ENCODE results near the gene ASXL2. TPM values are rescaled to one million over a fixed set of nuclear protein-coding genes. Genes with fewer than 3 reads are reported as not detected.

Gene ASXL2
- total and polyA plus RNA-seq, 2 of the 13 experiments (the other 11 are each of a cell fraction or from before 2014, with no cell fraction given): 12.1 to 19.2 TPM

DNA sequence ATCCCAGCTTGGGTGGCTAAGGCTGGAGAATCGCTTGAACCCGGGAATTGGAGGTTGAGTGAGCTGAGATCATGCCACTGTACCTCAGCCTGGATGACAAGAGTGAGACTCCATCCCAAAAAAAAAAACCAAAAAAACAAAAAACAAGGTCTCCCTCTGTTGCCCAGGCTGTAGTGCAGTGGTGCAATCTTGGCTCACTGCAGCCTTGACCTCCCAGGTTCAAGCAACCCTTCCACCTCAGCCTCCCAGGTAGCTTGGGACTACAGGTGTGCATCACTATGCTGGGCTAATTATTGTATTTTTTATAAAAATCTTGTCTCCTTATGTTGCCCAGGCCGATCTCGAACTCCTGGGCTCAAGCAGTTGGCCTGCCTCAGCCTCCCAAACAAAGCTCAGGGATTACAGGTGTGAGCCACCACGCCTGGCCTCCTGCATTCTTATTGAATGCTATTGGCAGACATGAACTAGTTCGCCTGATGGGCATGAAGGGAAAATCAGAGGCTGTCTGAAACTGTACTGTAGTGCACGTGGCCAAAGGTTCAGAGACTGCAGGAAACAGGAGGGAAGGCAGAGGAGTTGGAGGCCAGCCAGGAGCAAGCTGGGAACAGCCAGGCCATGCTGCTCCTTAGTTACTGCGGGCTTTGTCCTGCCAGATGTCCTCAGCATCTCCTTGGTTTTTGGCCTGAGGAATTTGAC lies 16.0 kb upstream of the ASXL2 start (continued):
- TF ChIP-seq, protein P1, sequence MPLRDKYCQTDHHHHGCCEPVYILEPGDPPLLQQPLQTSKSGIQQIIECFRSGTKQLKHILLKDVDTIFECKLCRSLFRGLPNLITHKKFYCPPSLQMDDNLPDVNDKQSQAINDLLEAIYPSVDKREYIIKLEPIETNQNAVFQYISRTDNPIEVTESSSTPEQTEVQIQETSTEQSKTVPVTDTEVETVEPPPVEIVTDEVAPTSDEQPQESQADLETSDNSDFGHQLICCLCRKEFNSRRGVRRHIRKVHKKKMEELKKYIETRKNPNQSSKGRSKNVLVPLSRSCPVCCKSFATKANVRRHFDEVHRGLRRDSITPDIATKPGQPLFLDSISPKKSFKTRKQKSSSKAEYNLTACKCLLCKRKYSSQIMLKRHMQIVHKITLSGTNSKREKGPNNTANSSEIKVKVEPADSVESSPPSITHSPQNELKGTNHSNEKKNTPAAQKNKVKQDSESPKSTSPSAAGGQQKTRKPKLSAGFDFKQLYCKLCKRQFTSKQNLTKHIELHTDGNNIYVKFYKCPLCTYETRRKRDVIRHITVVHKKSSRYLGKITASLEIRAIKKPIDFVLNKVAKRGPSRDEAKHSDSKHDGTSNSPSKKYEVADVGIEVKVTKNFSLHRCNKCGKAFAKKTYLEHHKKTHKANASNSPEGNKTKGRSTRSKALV (CRISPR knock-in tag; IDR thresholded peaks at IDR 0.05): 0 out of 2 replicates have a peak, but pooled peaks have one; percentile 31
- TF ChIP-seq, protein P2, sequence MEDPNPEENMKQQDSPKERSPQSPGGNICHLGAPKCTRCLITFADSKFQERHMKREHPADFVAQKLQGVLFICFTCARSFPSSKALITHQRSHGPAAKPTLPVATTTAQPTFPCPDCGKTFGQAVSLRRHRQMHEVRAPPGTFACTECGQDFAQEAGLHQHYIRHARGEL (CRISPR knock-in tag; IDR thresholded peaks at IDR 0.05): no peak
- TF ChIP-seq ZBTB38 (CRISPR knock-in tag; IDR thresholded peaks at IDR 0.05) (peak; percentile 28; the same call in 1 of the 2 replicates), ZFX (CRISPR knock-in tag; IDR thresholded peaks at IDR 0.05; ENCODE audit: low read depth) (peak; percentile 54), ZIK1 (CRISPR knock-in tag; IDR thresholded peaks at IDR 0.05; ENCODE audit: borderline replicate concordance, low read depth) (0 out of 2 replicates have a peak, but pooled peaks have one; percentile 57), ZNF788 (CRISPR knock-in tag; IDR thresholded peaks at IDR 0.05; ENCODE audit: borderline replicate concordance) (peak; percentile 31; the same call in 1 of the 2 replicates), ZNF460 (CRISPR knock-in tag; IDR thresholded peaks at IDR 0.05; ENCODE audit: borderline replicate concordance) (peak; percentile 87), CCDC6 (CRISPR knock-in tag; IDR thresholded peaks at IDR 0.05) (peak; percentile 63; the same call in 1 of the 2 replicates), ZNF558 (CRISPR knock-in tag; IDR thresholded peaks at IDR 0.05; ENCODE audit: borderline replicate concordance) (0 out of 2 replicates have a peak, but pooled peaks have one; percentile 42), SALL1 (CRISPR knock-in tag; IDR thresholded peaks at IDR 0.05) (peak; percentile 91), HMG20A (CRISPR knock-in tag; IDR thresholded peaks at IDR 0.05; ENCODE audit: borderline replicate concordance) (peak; percentile 64; the same call in 1 of the 2 replicates), POGZ (CRISPR knock-in tag; IDR thresholded peaks at IDR 0.05) (peak; percentile 56; the same call in 1 of the 2 replicates), TGIF2 (CRISPR knock-in tag; IDR thresholded peaks at IDR 0.05) (peak; percentile 79), HDAC2 (CRISPR knock-in tag; IDR thresholded peaks at IDR 0.05) (peak; percentile 61; the same call in 1 of the 2 replicates), SPEN (CRISPR knock-in tag; IDR thresholded peaks at IDR 0.05; ENCODE audit: low read depth) (peak; percentile 61), ZFY (CRISPR knock-in tag; IDR thresholded peaks at IDR 0.05) (peak; percentile 35; the same call in 1 of the 2 replicates), SMAD9 (CRISPR knock-in tag; IDR thresholded peaks at IDR 0.05) (no peak; the same call in 1 of the 2 replicates), ZNF143 (CRISPR knock-in tag; IDR thresholded peaks at IDR 0.05) (peak; percentile 45; the same call in 1 of the 2 replicates)
- TF ChIP-seq, protein P3, sequence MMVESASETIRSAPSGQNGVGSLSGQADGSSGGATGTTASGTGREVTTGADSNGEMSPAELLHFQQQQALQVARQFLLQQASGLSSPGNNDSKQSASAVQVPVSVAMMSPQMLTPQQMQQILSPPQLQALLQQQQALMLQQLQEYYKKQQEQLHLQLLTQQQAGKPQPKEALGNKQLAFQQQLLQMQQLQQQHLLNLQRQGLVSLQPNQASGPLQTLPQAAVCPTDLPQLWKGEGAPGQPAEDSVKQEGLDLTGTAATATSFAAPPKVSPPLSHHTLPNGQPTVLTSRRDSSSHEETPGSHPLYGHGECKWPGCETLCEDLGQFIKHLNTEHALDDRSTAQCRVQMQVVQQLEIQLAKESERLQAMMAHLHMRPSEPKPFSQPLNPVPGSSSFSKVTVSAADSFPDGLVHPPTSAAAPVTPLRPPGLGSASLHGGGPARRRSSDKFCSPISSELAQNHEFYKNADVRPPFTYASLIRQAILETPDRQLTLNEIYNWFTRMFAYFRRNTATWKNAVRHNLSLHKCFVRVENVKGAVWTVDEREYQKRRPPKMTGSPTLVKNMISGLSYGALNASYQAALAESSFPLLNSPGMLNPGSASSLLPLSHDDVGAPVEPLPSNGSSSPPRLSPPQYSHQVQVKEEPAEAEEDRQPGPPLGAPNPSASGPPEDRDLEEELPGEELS (CRISPR knock-in tag; IDR thresholded peaks at IDR 0.05): peak; percentile 39; the same call in 1 of the 2 replicates
- TF ChIP-seq, protein P4, sequence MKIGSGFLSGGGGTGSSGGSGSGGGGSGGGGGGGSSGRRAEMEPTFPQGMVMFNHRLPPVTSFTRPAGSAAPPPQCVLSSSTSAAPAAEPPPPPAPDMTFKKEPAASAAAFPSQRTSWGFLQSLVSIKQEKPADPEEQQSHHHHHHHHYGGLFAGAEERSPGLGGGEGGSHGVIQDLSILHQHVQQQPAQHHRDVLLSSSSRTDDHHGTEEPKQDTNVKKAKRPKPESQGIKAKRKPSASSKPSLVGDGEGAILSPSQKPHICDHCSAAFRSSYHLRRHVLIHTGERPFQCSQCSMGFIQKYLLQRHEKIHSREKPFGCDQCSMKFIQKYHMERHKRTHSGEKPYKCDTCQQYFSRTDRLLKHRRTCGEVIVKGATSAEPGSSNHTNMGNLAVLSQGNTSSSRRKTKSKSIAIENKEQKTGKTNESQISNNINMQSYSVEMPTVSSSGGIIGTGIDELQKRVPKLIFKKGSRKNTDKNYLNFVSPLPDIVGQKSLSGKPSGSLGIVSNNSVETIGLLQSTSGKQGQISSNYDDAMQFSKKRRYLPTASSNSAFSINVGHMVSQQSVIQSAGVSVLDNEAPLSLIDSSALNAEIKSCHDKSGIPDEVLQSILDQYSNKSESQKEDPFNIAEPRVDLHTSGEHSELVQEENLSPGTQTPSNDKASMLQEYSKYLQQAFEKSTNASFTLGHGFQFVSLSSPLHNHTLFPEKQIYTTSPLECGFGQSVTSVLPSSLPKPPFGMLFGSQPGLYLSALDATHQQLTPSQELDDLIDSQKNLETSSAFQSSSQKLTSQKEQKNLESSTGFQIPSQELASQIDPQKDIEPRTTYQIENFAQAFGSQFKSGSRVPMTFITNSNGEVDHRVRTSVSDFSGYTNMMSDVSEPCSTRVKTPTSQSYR (CRISPR knock-in tag; IDR thresholded peaks at IDR 0.05; ENCODE audit: borderline replicate concordance): peak; percentile 39; the same call in 1 of the 2 replicates
- TF ChIP-seq, protein P5, sequence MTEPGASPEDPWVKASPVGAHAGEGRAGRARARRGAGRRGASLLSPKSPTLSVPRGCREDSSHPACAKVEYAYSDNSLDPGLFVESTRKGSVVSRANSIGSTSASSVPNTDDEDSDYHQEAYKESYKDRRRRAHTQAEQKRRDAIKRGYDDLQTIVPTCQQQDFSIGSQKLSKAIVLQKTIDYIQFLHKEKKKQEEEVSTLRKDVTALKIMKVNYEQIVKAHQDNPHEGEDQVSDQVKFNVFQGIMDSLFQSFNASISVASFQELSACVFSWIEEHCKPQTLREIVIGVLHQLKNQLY (CRISPR knock-in tag; IDR thresholded peaks at IDR 0.05): peak; percentile 91
